GM21786 (cell line): ENCODE data around the gene EPC1.
A peak's percentile ranks its signal among the peaks of the same experiment; 100 is the strongest.
"Not testable (repeated sequence)": the region's sequence is repeated elsewhere in the genome, so short reads cannot be mapped to it uniquely, and the experiment has no call there.

Experiments
- ATAC-seq: cut with Tn5 transposase; IDR thresholded peaks from one replicate; pipeline ENCODE4 v1.9.1; 2021; ENCODE audit not compliant: unreplicated experiment

The EPC1 gene, protein sequence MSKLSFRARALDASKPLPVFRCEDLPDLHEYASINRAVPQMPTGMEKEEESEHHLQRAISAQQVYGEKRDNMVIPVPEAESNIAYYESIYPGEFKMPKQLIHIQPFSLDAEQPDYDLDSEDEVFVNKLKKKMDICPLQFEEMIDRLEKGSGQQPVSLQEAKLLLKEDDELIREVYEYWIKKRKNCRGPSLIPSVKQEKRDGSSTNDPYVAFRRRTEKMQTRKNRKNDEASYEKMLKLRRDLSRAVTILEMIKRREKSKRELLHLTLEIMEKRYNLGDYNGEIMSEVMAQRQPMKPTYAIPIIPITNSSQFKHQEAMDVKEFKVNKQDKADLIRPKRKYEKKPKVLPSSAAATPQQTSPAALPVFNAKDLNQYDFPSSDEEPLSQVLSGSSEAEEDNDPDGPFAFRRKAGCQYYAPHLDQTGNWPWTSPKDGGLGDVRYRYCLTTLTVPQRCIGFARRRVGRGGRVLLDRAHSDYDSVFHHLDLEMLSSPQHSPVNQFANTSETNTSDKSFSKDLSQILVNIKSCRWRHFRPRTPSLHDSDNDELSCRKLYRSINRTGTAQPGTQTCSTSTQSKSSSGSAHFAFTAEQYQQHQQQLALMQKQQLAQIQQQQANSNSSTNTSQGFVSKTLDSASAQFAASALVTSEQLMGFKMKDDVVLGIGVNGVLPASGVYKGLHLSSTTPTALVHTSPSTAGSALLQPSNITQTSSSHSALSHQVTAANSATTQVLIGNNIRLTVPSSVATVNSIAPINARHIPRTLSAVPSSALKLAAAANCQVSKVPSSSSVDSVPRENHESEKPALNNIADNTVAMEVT

DNA sequence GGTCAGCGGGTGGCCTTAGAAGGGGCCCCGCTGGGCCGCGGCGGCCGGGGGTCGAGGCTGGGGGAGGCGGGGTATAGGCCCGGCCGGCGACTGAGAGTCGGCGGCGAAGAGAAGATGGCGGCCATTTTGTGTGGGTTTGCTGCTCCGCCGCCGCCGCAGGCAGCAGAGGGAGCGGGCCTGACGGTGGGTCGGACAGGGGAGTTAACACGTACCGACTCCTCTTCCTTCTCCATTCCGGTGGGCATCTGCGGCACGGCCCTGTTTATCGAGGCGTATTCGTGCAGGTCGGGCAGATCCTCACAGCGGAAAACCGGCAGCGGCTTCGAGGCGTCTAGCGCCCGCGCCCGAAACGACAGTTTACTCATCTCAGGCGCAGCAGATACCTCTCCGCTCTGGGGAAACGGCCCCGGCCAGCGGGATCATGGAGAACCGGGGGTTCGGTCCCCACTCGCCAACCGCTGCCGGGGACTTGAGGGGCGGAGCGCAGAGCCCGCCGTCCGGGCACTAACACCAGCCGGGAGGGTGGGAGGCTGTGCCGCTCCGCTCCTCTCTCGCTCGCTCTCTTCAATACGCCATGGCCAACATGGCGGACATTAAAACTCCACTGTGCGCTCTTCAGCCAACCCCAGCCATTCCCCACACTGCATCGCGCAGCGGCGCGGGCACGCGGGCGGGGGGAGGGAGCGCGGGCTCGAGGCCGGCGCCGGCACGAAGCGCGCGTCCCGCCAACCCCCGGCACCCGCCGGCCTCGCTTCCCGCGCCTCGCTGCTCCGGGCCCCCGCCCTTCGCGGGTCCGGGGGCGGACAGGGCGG, at the start of gene EPC1:
EPC1 (minus strand) TSS at position 608 of the 812 bp plus-strand sequence; CDS start at position 365, 243 bp downstream.
- peak; percentile 65 for ATAC-seq

DNA sequence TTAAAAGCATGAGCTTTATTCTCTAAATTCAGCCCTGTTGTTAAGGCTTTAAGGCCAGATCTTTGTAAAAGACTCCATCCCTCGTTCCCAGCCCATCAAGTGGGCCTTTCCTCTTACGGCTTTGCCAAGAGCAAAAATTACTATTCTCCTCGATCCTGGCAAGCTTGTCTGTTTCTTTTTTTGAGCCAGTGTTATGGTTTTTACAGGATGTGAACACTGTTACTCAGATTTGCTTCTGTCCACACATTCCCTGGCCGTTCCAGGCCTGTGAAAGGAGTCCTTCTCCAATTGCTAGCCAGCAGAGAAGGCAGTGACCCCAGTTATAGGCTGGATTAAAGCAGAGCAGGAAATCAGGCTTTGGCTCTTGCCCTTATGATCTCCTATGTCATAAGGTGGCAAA, 47.0 kb upstream of the EPC1 start:
- no peak for ATAC-seq

GRCh38 chr10:32392284-32392683, 45.3 kb upstream of the EPC1 start:
- not testable (repeated sequence) for ATAC-seq

GRCh38 chr10:32390193-32390592, 43.2 kb upstream of the EPC1 start:
- no peak for ATAC-seq

DNA sequence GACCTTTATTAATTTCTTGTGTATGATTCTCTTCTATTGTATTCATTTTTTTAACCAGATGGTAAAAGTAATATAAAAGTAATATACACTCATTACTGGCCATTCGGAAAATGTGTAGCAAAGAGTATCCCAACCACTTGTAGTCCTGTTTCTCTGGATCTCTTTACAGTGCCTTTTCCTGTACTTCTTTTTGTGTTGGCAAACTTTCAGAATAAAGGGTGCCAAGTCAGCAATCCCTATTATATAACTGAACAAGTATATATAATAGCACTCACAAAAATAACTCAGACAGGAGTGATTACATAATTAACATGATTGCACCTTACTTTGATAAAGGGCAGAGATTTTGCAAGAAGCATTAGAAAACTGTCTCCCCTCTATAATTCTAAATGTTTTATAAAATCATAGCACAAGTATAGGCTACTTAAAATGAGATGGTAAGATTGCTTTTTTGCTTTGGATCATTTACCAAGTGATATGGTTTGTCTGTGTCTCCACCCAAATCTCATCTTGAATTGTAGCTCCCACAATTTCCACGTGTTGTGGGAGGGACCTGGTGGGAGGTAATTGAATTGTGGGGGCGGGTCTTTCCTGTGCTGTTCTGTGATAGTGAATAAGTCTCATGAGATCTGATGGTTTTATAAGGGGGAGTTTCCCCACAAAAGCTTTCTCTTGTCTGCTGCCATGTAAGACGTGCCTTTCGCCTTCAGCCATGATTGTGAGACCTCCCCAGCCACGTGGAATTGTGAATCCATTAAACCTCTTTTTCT, 41.5 kb upstream of the EPC1 start:
- ATAC-seq: no peak

DNA sequence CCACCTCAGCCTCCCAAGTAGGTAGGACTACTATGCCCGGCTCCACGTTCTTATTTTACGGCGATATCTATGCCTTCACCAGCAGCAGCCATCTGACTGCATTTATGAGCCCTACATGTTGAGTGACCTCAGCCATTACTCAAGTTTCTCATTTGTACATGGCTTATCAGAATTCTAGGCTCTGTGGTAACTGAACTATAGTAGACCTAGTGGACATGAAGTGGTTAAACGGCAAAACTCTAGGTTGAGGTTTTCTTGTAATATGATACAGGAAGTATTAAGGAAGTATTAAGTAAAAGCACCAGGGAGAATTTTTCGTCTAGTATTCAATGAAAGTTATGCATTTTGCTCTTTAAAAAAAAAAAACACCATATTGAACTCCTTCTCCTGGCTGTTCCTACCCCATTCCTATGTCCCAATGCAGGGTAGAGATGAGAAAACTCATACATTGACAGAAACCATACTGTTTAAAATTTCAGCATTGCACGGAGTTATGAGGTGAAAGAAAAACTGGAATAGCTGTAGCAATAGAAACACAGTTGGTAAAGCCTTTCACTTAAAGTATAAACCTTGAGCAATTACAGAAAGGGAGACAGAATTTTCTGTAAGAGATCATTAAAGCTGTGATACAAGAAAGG, 39.8 kb upstream of the EPC1 start:
- no peak for ATAC-seq

DNA sequence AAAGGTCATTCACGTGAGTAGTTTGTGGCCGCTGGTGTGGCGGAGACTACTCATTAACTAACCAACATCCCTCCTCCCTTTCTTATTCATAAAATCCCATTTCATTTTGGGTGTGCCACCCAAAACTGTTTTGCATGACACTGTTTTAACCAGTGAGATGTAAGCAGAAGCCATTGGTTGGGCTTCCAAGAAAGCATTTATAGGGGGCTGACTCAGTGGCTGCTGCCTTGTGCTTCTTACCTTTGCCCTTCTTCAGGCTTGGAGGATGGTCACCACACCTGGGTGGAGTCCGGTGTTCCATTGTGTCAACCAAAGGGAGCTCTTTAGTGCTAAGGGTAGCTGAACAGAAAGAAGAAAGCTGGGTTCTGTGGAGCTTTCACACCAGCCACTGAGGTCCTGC, 37.2 kb upstream of the EPC1 start:
- no peak for ATAC-seq

- ATAC-seq: no peak
Observed at GRCh38 chr10:32381165-32381564, 34.2 kb upstream of the EPC1 start.

DNA sequence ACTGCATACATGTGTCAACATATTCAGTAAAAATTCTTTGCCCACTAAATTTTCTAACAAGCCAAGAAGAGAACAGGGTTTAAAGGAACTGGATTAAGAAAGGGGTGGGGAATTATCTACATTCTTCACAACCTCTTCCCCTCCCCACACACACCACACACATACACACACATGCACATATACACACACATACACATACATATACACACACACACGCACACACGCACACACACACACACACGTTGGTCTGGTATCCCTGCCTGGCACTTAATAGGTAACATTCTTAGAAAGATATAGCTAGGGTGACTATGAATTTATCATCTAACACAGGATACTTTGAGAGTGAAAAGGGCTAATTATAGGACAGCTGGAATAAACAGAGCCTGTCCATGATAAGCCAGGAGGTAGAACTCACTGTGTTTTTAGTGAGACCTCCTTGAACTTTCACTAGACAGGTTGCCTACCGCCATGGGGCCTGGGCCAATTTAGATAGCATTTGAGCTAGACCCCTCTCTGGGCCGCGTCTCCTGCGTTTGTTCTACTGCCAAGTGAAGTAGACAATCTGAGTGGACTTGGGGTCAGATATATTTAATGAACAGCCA, 33.1 kb upstream of the EPC1 start:
- ATAC-seq: no peak

DNA sequence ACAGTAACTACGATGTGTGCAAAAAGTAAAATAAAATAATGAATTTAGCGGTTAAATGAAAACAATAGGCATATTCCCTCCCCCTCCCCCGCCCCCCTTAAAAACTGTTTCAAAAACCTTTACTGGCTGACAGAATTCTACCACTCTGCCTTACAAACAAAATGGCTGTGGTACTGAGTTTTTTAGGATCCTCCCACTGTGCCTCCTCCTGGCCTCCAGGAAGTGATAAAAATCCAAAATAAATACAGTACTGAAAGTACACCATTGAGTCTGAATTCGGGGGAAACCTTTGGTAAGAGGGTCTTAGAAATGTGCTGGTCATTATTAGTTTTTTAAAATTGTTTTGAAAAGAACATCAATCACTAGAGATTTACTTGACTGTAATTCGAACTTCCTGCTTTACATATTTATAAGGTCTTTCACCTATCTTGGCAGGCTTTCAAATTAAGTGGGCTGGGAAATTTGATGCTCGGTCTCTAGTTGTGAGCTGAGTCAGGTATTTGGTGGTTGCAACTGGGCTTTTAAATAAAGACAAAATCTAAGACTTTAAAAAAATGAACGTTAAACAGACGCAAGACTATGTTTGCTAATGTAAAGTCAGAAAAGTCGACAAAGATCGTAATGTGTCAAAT, 32.5 kb upstream of the EPC1 start:
- ATAC-seq: no peak

- ATAC-seq: peak; percentile 91
Observed at GRCh38 chr10:32378363-32379317, 31.7 kb upstream of the EPC1 start.

DNA sequence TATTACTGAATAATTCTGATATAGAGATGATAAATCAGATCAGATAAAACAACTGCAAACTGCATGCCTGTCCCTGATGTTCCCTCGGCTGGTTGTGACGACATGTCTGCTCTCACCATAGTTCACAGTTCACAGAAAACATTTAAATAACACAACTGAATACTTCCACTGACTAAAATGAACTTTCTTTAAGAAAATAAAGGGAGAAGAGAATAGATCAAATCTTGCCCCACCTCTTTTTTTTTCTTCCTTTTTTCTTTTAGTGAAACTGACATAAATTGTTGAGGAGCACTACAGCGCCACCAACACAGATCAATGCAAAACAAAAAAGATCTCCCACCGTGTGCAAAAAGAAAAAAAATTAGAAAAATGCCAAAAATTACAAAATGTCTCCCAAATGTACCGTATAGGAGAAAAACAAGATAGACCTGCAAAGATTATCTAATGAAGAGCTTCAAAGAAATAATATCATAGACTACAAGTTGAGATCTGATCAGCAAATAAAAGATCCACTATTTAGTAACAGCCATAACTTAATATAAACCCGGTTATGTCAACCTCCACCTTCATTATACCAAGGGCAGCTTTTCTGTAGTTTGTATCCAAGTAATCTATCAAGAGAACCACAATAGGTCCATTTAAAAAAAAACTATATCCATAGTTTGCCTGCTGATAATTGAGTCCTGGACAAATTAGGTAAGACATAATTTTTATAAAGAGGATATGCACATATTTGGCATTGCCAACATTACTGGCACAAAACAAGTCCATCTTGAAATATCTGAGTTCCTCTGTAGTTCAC, 30.7 kb upstream of the EPC1 start:
- ATAC-seq: peak; percentile 33

GRCh38 chr10:32376771-32377170, 29.8 kb upstream of the EPC1 start:
- ATAC-seq: no peak

GRCh38 chr10:32376097-32376496, 29.1 kb upstream of the EPC1 start:
- no peak for ATAC-seq

GRCh38 chr10:32375631-32376030, 28.7 kb upstream of the EPC1 start:
- ATAC-seq: no peak

- ATAC-seq: no peak
Observed at GRCh38 chr10:32374605-32375004, 27.6 kb upstream of the EPC1 start.

DNA sequence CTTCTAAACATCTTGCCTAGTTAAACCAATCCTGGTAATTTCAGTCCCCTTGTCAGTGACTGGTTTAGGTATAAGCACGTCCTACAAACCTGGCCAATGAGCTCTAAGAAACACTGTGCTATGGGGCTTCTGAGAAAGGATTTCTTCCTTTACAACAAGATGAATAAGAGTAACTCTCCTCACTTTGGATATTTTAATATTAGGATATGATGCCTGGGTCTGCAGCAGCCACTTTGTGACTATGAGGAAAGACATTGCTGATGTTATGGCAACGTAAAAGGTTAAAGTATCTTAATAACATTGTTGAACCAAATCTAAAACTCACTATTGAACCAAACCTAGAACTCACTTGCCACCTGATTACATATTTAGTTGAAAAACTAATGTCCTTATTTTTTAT, 26.5 kb upstream of the EPC1 start:
- ATAC-seq: no peak
